IMR-90 (cell line): ENCODE measurements around the gene PSKH1. TPM values are rescaled to one million over a fixed set of nuclear protein-coding genes. Genes with fewer than 3 reads are reported as not detected.

ENCODE experiments used
- ATAC-seq: fragments of 200-7000 bp; cut with Tn5 transposase; 2 replicates; pipeline ENCODE4 v1.9.1; 2020; ENCODE audit warnings: low read depth, mild to moderate bottlenecking, moderate library complexity
- BruUV-seq: library from RNA; stranded (reverse); fragments of 400-500 nt; replicated peaks from 2 replicates; lab custom pipeline; 2021; lab: Mats Ljungman, UMichigan
- CTCF ChIA-PET: fragments of 300-600 bp; formaldehyde crosslinking; extraction: SDS; loops from one replicate; lab custom pipeline; 2021; ENCODE audit warnings: antibody characterized with exemption; lab: Yijun Ruan, JAX
- POLR2A ChIA-PET: fragments of 300-600 bp; sonication (Branson Sonifier 250); formaldehyde crosslinking; loops from one replicate; lab custom pipeline; 2022; ENCODE audit warnings: antibody characterized with exemption; ENCODE audit not compliant: unreplicated experiment; lab: Charles Lee
- DNase-seq: peaks from one replicate; pipeline ENCODE4 v3.0.0; 2013
- H2AFZ ChIP-seq: replicated peaks from 2 replicates; pipeline ENCODE3; 2013; ENCODE audit warnings: low read length, mild to moderate bottlenecking; ENCODE audit not compliant: poor library complexity
- H2AK5ac ChIP-seq: 2 replicates; pipeline ENCODE4 v1.6.1; 2013; ENCODE audit warnings: low read depth, low read length, inconsistent platforms
- H2AK9ac ChIP-seq: replicated peaks from 2 replicates; pipeline ENCODE3; 2013; ENCODE audit warnings: mild to moderate bottlenecking, low read depth, low read length, moderate library complexity; ENCODE audit not compliant: poor library complexity
- H2BK120ac ChIP-seq: 2 replicates; pipeline ENCODE4 v1.6.1; 2013; ENCODE audit warnings: low read depth, low read length, inconsistent platforms
- H2BK15ac ChIP-seq: 3 replicates; pipeline ENCODE4 v1.6.1; 2013; ENCODE audit warnings: low read depth, low read length, inconsistent platforms
- H2BK20ac ChIP-seq: 2 replicates; pipeline ENCODE4 v1.6.1; 2013; ENCODE audit warnings: low read depth, mild to moderate bottlenecking, inconsistent platforms, low read length, moderate library complexity
- H2BK5ac ChIP-seq: 2 replicates; pipeline ENCODE4 v1.6.1; 2013; ENCODE audit warnings: mild to moderate bottlenecking, low read depth, low read length, inconsistent platforms; ENCODE audit not compliant: poor library complexity, severe bottlenecking
- H3K14ac ChIP-seq: replicated peaks from 2 replicates; pipeline ENCODE4 v1.6.1; 2013; ENCODE audit warnings: low read depth, low read length, inconsistent platforms
- H3K18ac ChIP-seq: 2 replicates; pipeline ENCODE4 v1.6.1; 2013; ENCODE audit warnings: low read depth, low read length, control low read depth
- H3K23ac ChIP-seq: 2 replicates; pipeline ENCODE4 v1.6.1; 2013; ENCODE audit warnings: low read depth, low read length, inconsistent platforms
- H3K27ac ChIP-seq: 2 replicates; pipeline ENCODE4 v1.5.1; 2013; ENCODE audit warnings: mild to moderate bottlenecking, control low read depth, low read length; ENCODE audit not compliant: insufficient read depth
- H3K27me3 ChIP-seq: 2 replicates; pipeline ENCODE4 v1.6.1; 2013; ENCODE audit warnings: low read length; ENCODE audit not compliant: control insufficient read depth, insufficient read depth
- H3K36me3 ChIP-seq: 2 replicates; pipeline ENCODE4 v1.6.1; 2013; ENCODE audit warnings: low read length, mixed read lengths; ENCODE audit not compliant: control insufficient read depth, insufficient read depth
- H3K4ac ChIP-seq: 2 replicates; pipeline ENCODE4 v1.6.1; 2013; ENCODE audit warnings: low read depth, low read length, inconsistent platforms
- H3K4me1 ChIP-seq: 2 replicates; pipeline ENCODE4 v1.6.1; 2013; ENCODE audit warnings: low read length, mixed read lengths; ENCODE audit not compliant: control insufficient read depth, insufficient read depth
- H3K4me2 ChIP-seq: 2 replicates; pipeline ENCODE4 v1.6.1; 2013; ENCODE audit warnings: low read depth, mild to moderate bottlenecking, control low read depth, low read length, moderate library complexity
- H3K4me3 ChIP-seq: 2 replicates; pipeline ENCODE4 v1.5.1; 2013; ENCODE audit warnings: low read depth, mild to moderate bottlenecking, control low read depth, low read length, moderate library complexity; ENCODE audit not compliant: insufficient read depth
- H3K56ac ChIP-seq: 2 replicates; pipeline ENCODE4 v1.6.1; 2013; ENCODE audit warnings: low read length, inconsistent platforms; ENCODE audit not compliant: insufficient read depth; ENCODE audit errors: extremely low read depth
- H3K79me1 ChIP-seq, 2 experiments: 2 replicates each; pipeline ENCODE4 v1.6.1; 2013; ENCODE audit warnings: low read length in 2 of 2, inconsistent platforms in 1 of 2, low read depth in 1 of 2
- H3K9ac ChIP-seq: 2 replicates; pipeline ENCODE4 v1.6.1; 2013; ENCODE audit warnings: low read depth, low read length, control low read depth
- H3K9me1 ChIP-seq: 2 replicates; pipeline ENCODE4 v1.6.1; 2013; ENCODE audit warnings: low read length, inconsistent platforms; ENCODE audit not compliant: insufficient read depth
- H3K9me3 ChIP-seq: 2 replicates; pipeline ENCODE4 v1.6.1; 2013; ENCODE audit warnings: low read length; ENCODE audit not compliant: control insufficient read depth, insufficient read depth
- H4K20me1 ChIP-seq: 2 replicates; pipeline ENCODE4 v1.6.1; 2013; ENCODE audit warnings: low read length, inconsistent platforms; ENCODE audit not compliant: insufficient read depth
- H4K5ac ChIP-seq: 2 replicates; pipeline ENCODE4 v1.6.1; 2013; ENCODE audit warnings: mild to moderate bottlenecking, low read depth, low read length, control low read depth
- H4K8ac ChIP-seq, 2 experiments: 2 replicates each; pipeline ENCODE4 v1.6.1; 2013; ENCODE audit warnings: low read depth in 2 of 2, low read length in 2 of 2, control low read depth in 1 of 2, inconsistent platforms in 1 of 2
- H4K91ac ChIP-seq: 2 replicates; pipeline ENCODE4 v1.6.1; 2013; ENCODE audit warnings: low read depth, low read length, inconsistent platforms; ENCODE audit not compliant: insufficient read depth
- BHLHE40 ChIP-seq: fragments of 150-350 bp; IDR thresholded peaks from 2 replicates; pipeline ENCODE4 v1.6.1; 2016; ENCODE audit warnings: mild to moderate bottlenecking, low read depth, low read length
- ELK1 ChIP-seq: fragments of 150-350 bp; IDR thresholded peaks from 2 replicates; pipeline ENCODE4 v1.6.1; 2016; ENCODE audit warnings: low read depth, mild to moderate bottlenecking, low read length, moderate library complexity, borderline replicate concordance
- POLR2A ChIP-seq: IDR thresholded peaks from 2 replicates; pipeline ENCODE4 v1.6.1; 2012; ENCODE audit warnings: mild to moderate bottlenecking, low read depth, low read length
- RAD21 ChIP-seq: IDR thresholded peaks from 2 replicates; pipeline ENCODE4 v1.6.1; 2012; ENCODE audit warnings: low read length, improper control_type of control experiment
- RFX5 ChIP-seq: IDR thresholded peaks from 2 replicates; pipeline ENCODE4 v1.8.0; 2012; ENCODE audit warnings: low read depth, mild to moderate bottlenecking, low read length, moderate library complexity
- SMC3 ChIP-seq: fragments of 150-350 bp; IDR thresholded peaks from 2 replicates; pipeline ENCODE4 v1.6.1; 2016; ENCODE audit warnings: low read depth, mild to moderate bottlenecking, antibody characterized with exemption, low read length, moderate library complexity
- USF2 ChIP-seq: fragments of 150-350 bp; IDR thresholded peaks from 2 replicates; pipeline ENCODE4 v1.6.1; 2017; ENCODE audit warnings: mild to moderate bottlenecking, antibody characterized with exemption, low read length, low read depth
- WGBS, 2 experiments: methylation state at CpG; one replicate each; pipeline versions ENCODE4 v1.1.5 to v1.1.7; 2013; ENCODE audit warnings: missing lambda C conversion rate in 2 of 2; ENCODE audit not compliant: insufficient read length in 1 of 2; ENCODE audit errors: extremely low coverage in 2 of 2; 5-methylcytosine and 5-hydroxymethylcytosine counted together
- dilution Hi-C: fragments of 300-500 bp; cut with HindIII; formaldehyde crosslinking; loops from one replicate; pipeline ENCODE4 v1.14.3; 2018; ENCODE audit warnings: low sequenced_read_pairs; ENCODE audit not compliant: unreplicated experiment
- in situ Hi-C: fragments of 300-500 bp; cut with MboI; formaldehyde crosslinking; loops from 3 replicates; pipeline ENCODE4 v1.14.3; 2019; ENCODE audit warnings: low sequenced_read_pairs, inconsistent platforms, mixed read lengths
- intact Hi-C: fragments of 100-400 bp; cut with micrococcal nuclease; formaldehyde crosslinking; loops from 2 replicates; pipeline ENCODE4 v1.10.0; 2022
- polyA plus RNA-seq, 3 experiments: library from polyadenylated mRNA; depleted of rRNA; stranded (reverse); fragments of >200 nt; gene quantifications; 2 replicates each; pipeline ENCODE4 v1.2.3, GENCODE V29; 2012; ENCODE audit warnings: low replicate concordance in 1 of 3
- total RNA-seq: library from RNA; depleted of rRNA; stranded (reverse); fragments of >200 nt; gene quantifications from 2 replicates; pipeline ENCODE4 v1.2.3, GENCODE V29; 2012

PSKH1 gene
- total and polyA plus RNA-seq, 2 of the 4 experiments (the other 2 are of a cell fraction): 11.5 to 26.7 TPM

- Histone ChIP-seq H3K9me3 (no peaks in the 10 kb centered on the region), H2BK20ac (no peak overlapping the region), H3K27me3 (no peaks in the 10 kb centered on the region), H2BK5ac (no peak overlapping the region), H2AK9ac (no peak overlapping the region), H3K4ac (no peak overlapping the region), H3K4me2 (no peak overlapping the region), H3K9me1 (peaks cover 19% of the 10 kb centered on the region), H3K14ac (no peak overlapping the region), H4K91ac (no peak overlapping the region), H2AK5ac (no peak overlapping the region), H3K36me3 (peaks cover 17% of the 10 kb centered on the region), H3K79me1 (peaks cover 19 to 76% of the 10 kb centered on the region in 2 experiments), H2AFZ (no peak overlapping the region), H2BK120ac (no peak overlapping the region), H3K4me1 (peaks cover 8% of the 10 kb centered on the region), H4K5ac (no peak overlapping the region), H3K23ac (no peak overlapping the region), H3K9ac (no peak overlapping the region), H3K56ac (no peak overlapping the region), H4K20me1 (peaks cover 78% of the 10 kb centered on the region), H4K8ac (no peak overlapping the region), H2BK15ac (no peak overlapping the region), H3K4me3 (no peak overlapping the region), H3K18ac (no peak overlapping the region), H3K27ac (no peak overlapping the region)
- WGBS, 2 experiments: 20% methylated on average over 1 of the region's 5 CpGs; no CpG with 5 or more reads in 1 of the 2 experiments
- peak; percentile 25 for DNase-seq
- dilution Hi-C loops (no loop called here), in situ Hi-C loops (no loop called here), intact Hi-C loops (no loop called here)
- ATAC-seq: no peak
- POLR2A ChIA-PET: no interaction called here
- no TSS peak for BruUV-seq
- CTCF ChIA-PET: interaction anchor here (0.8 kb wide), 1 partner anchor 38 kb away, joined by 3 read pairs; no protein-coding TSS in a partner anchor
- no peak for TF ChIP-seq POLR2A
- no peak for TF ChIP-seq RAD21
- TF ChIP-seq ELK1: no peak
- no peak for TF ChIP-seq SMC3
- TF ChIP-seq RFX5: no peak
- no peak for TF ChIP-seq USF2
- TF ChIP-seq BHLHE40: no peak
Measured at GRCh38 chr16:67922221-67922620, 29.2 kb downstream of the PSKH1 start.
